Thoracic aorta (tissue), 2 donors: Measurements from ENCODE around the gene CEACAM8. TPM values are rescaled to one million over a fixed set of nuclear protein-coding genes. Genes with fewer than 3 reads are reported as not detected.
"Not testable (repeated sequence)": the region's sequence is repeated elsewhere in the genome, so short reads cannot be mapped to it uniquely, and the experiment has no call there.

Experiments
- ATAC-seq: fragments of 150-250 bp; one replicate; pipeline ENCODE4 v1.8.0; 2017; ENCODE audit warnings: low read depth; ENCODE audit not compliant: insufficient number of reproducible peaks, low FRiP score
- DNase-seq: peaks from one replicate; pipeline ENCODE4 v3.0.0-alpha.2; 2020; ENCODE audit warnings: low spot score
- H3K27ac ChIP-seq, 2 donors: fragments of 200-600 bp; sonication (generic); 1 replicate in 1 of 2; 2 replicates in 1 of 2; pipeline ENCODE4 v1.5.1; 2016; ENCODE audit warnings: mild to moderate bottlenecking in 2 of 2, moderate library complexity in 2 of 2
- H3K27me3 ChIP-seq: fragments of 200-600 bp; sonication (generic); replicated peaks from 2 replicates; pipeline ENCODE4 v1.6.0; 2016; ENCODE audit warnings: mild to moderate bottlenecking; ENCODE audit not compliant: insufficient read depth
- H3K36me3 ChIP-seq: fragments of 200-600 bp; sonication (generic); one replicate; pipeline ENCODE4 v1.5.1; 2016
- H3K4me1 ChIP-seq, 2 donors: fragments of 200-600 bp; sonication (generic); 1 replicate in 1 of 2; 2 replicates in 1 of 2; pipeline versions ENCODE4 v1.5.1 to v1.6.0; 2016; ENCODE audit warnings: low read depth in 2 of 2, mild to moderate bottlenecking in 1 of 2; ENCODE audit not compliant: control insufficient read depth in 1 of 2
- H3K4me3 ChIP-seq: fragments of 200-600 bp; sonication (generic); 2 replicates; pipeline ENCODE4 v1.5.1; 2016; ENCODE audit warnings: mild to moderate bottlenecking
- H3K9me3 ChIP-seq: fragments of 200-600 bp; sonication (generic); 2 replicates; pipeline ENCODE4 v1.5.1; 2016
- total RNA-seq, 2 donors: library from RNA; depleted of rRNA; stranded (reverse); fragments of >200 nt; gene quantifications; one replicate each; pipeline versions ENCODE4 v1.1.0 to v1.2.3, GENCODE V29; 2016
- TF ChIP-seq, protein P1 (sequence below): fragments of 200-600 bp; sonication (generic); IDR thresholded peaks from one replicate; pipeline ENCODE4 v1.5.1; 2019; ENCODE audit warnings: antibody characterized with exemption

Gene CEACAM8
- total RNA-seq, 2 donors from 2014 or later = not detected

GRCh38 chr19:42554046-42554575 lies 40.6 kb downstream of the CEACAM8 start:
- no peak overlapping the region for H3K27ac ChIP-seq
- no peaks in the 10 kb centered on the region for H3K4me1 ChIP-seq
- no peaks in the 10 kb centered on the region for H3K27me3 ChIP-seq
- H3K4me3 ChIP-seq = no peak overlapping the region
- no peaks in the 10 kb centered on the region for H3K36me3 ChIP-seq
- TF ChIP-seq, protein P1, sequence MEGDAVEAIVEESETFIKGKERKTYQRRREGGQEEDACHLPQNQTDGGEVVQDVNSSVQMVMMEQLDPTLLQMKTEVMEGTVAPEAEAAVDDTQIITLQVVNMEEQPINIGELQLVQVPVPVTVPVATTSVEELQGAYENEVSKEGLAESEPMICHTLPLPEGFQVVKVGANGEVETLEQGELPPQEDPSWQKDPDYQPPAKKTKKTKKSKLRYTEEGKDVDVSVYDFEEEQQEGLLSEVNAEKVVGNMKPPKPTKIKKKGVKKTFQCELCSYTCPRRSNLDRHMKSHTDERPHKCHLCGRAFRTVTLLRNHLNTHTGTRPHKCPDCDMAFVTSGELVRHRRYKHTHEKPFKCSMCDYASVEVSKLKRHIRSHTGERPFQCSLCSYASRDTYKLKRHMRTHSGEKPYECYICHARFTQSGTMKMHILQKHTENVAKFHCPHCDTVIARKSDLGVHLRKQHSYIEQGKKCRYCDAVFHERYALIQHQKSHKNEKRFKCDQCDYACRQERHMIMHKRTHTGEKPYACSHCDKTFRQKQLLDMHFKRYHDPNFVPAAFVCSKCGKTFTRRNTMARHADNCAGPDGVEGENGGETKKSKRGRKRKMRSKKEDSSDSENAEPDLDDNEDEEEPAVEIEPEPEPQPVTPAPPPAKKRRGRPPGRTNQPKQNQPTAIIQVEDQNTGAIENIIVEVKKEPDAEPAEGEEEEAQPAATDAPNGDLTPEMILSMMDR = no peak
- ATAC-seq (no peak), DNase-seq (no peak)
- H3K9me3 ChIP-seq = no peaks in the 10 kb centered on the region

DNA sequence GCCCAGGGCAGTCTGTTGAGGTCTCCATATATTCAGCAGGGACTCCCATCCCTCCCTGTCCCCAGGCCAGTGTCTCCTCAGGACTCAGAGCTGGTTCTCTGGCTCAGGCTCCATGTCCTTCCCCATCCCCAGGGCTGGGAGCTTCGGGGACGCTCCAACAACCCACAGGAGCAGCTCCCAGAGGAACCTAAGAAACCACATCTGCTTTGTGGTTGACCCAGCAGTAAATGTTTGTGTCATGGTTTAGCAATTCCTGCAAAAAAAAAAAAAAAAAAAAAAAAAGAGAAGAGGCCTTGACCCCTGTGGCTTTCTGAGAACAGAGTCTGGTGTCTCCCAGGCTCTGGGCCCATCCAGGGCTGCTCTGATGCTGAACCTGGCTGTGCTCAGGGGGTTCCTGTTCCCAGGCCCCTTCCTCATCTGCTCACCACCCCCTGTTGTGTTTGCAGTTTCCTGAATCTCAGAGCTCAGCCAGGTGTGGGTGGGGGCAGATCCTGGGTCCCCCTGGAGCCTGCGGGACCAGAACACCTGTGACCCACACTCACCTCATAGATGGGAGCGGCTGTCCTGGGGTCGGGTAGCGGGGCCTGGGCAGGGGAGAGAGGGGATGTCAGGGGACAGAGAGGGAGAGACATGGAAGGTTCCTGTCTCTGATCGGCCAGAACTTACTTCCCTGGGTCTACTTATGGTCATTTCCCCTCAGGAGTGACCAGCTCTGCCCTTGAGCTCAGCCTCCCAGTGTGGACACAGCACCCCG lies 41.3 kb downstream of the CEACAM8 start:
- Histone ChIP-seq H3K4me3 (no peak overlapping the region), H3K4me1 (no peaks in the 10 kb centered on the region), H3K9me3 (no peaks in the 10 kb centered on the region), H3K36me3 (no peaks in the 10 kb centered on the region), H3K27ac (no peak overlapping the region), H3K27me3 (no peaks in the 10 kb centered on the region)
- DNase-seq (no peak), ATAC-seq (no peak)
- TF ChIP-seq, protein P1 = no peak

- no peak overlapping the region for H3K4me3 ChIP-seq
- H3K36me3 ChIP-seq = no peaks in the 10 kb centered on the region
- H3K27me3 ChIP-seq = no peaks in the 10 kb centered on the region
- no peak overlapping the region for H3K27ac ChIP-seq
- H3K4me1 ChIP-seq = no peaks in the 10 kb centered on the region
- TF ChIP-seq, protein P1 = no peak
- H3K9me3 ChIP-seq = no peaks in the 10 kb centered on the region
- DNase-seq (no peak), ATAC-seq (no peak)
Measured at GRCh38 chr19:42552086-42553065, 42.3 kb downstream of the CEACAM8 start.

DNA sequence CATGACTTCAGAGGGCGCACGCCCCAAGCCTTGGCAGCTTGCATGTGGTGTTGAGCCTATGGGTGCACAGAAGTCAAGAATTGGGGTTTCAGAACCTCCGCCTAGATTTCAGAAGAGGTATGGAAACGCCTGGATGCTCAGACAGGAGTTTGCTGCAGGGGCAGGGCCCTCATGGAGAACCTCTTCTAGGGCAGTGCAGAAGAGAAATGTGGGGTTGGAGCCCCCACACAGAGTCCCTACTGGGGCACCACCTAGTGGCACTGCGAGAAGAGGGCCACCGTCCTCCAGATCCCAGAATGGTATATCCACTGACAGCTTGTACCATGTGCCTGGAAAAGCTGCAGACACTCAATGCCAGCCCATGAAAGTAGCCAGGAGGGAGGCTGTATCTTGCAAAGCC lies 44.2 kb downstream of the CEACAM8 start:
- not testable (repeated sequence) for H3K27me3 ChIP-seq, DNase-seq

GRCh38 chr19:42549067-42549466 lies 45.7 kb downstream of the CEACAM8 start:
- ATAC-seq, H3K27ac ChIP-seq, H3K27me3 ChIP-seq, H3K4me1 ChIP-seq, DNase-seq, H3K36me3 ChIP-seq, H3K4me3 ChIP-seq, H3K9me3 ChIP-seq: not testable (repeated sequence)

More for the DNA sequence above, 44.2 kb downstream of the CEACAM8 start:
- not testable (repeated sequence) for H3K4me3 ChIP-seq, H3K4me1 ChIP-seq, ATAC-seq, H3K27ac ChIP-seq, H3K36me3 ChIP-seq, H3K9me3 ChIP-seq

GRCh38 chr19:42548552-42548951 lies 46.2 kb downstream of the CEACAM8 start:
- Histone ChIP-seq H3K27ac (no peak overlapping the region), H3K9me3 (no peaks in the 10 kb centered on the region), H3K4me1 (no peaks in the 10 kb centered on the region), H3K36me3 (no peaks in the 10 kb centered on the region), H3K4me3 (no peak overlapping the region), H3K27me3 (no peaks in the 10 kb centered on the region)
- no peak for ATAC-seq
- TF ChIP-seq, protein P1 = no peak
- no peak for DNase-seq
